ENCODE results near the gene RPL39L.

RPL39L gene

DNA sequence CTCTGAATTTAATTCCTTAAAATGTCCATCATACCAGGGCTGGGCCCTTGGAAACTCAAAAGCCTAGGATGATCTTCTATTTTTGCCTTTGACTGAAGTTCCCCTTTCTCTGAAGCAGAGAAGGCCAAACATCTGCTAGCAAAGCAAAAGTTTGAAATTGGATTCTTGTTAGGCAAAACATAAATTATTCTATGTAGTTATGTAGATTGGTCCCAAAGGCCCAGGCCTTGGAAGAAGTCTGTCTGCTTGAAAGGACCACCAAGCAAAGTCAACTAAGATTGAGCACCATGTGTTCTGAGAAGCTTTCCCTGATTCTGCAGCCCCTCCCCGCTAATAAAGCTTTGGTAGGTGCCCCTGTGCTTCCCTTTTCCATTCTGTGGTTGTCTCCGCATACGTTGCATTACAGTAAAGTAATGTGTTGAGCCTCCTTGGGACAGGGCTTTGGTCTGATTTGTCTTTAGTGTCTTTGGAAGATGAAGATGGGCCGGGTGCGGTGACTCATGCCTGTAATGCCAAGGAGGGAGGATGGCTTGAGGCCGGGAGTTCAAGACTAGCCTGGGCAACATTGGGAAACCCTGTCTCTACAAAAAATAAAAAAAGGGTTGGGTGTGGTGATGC, 56.4 kb downstream of the RPL39L start:
- Histone ChIP-seq H3K36me3 (ENCODE audit: control insufficient read depth, insufficient read depth, low read length) (peaks cover under 1% of the 10 kb centered on the region), H3K27ac (ENCODE audit: low read depth, low read length) (no peak overlapping the region), H3K4me3 (ENCODE audit: low read length) (no peak overlapping the region), H3K4me1 (ENCODE audit: control insufficient read depth, insufficient read depth, low read length) (no peaks in the 10 kb centered on the region), H3K27me3 (ENCODE audit: control insufficient read depth, insufficient read depth, low read length) (no peaks in the 10 kb centered on the region), H3K9ac (ENCODE audit: low read length) (no peak overlapping the region)

DNA sequence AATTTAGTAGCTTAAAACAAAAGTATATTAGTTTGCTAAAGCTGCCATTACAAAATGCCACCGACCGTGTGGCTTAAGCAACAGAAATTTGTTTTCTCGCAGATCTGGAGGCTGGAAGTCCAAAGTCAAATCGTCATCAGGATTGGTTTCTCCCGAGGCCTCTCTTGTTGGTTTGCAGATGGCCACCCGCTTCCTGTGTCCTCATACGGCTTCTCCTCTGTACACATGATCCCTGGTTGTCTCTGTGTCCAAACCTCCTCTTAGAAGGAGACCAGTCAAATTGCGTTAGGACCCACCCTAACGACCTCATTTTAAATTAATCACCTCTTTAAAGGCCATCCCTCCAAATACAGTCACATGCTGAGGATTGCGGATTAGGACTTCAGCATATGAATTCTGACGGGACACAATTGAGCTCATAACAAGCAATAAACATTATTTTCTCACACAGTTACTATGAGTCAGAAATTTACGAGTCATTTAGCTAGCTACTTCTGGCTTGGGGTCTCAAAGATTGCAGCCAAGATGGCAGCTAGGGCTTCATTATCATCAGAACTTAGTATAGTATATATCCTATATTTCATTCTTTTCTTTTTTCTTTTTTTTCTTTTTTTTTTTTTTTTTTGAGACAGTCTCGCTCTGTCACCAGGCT, 58.4 kb downstream of the RPL39L start:
- H3K27ac ChIP-seq (ENCODE audit: low read depth, low read length): no peak overlapping the region
- no peaks in the 10 kb centered on the region for H3K4me1 ChIP-seq (ENCODE audit: control insufficient read depth, insufficient read depth, low read length)
- H3K27me3 ChIP-seq (ENCODE audit: control insufficient read depth, insufficient read depth, low read length): no peaks in the 10 kb centered on the region
- H3K4me3 ChIP-seq (ENCODE audit: low read length): no peak overlapping the region
- no peak overlapping the region for H3K9ac ChIP-seq (ENCODE audit: low read length)
- H3K36me3 ChIP-seq (ENCODE audit: control insufficient read depth, insufficient read depth, low read length): peaks cover 5% of the 10 kb centered on the region

DNA sequence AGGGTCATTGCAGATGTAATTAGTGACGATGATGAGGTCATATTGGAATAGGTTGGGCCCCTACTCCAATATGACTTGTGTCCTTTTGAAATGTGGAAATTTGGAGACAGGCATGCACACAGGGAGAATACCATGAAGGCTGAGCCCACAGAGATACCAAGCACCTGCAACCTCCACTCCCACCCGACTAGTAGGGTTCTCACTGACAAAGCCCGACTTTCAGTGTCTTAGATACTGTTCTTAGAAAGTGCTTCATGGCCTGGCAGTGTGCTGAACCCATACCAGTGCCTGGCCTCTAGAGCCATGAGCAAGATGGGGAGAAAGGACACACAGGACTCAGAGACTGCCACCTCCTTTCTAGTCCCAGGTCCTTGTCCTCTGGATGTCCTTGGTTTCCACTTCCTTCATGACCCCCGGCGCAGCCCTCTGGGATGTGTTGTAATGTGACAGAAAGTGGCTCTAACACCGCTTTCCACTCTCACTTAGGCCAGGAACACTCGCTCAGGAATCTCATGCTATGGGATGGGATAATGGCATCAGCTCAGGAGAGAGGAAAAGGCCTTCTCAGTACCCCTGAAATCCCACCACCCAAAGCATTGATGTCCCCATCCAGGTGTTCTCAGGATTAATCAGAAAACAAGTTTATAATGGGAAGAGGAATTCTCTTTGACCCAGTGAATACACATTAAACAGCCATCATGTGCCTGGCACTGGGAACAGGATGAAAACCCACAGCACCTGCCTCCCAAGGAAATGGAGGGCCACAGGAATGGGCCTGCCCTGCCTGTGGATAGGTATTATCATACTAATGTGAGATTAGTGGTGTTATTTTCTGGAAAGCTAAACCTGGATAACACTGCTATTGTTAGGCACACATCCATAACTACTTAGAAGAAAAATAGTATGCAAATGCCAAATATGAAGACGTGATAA, 59.9 kb downstream of the RPL39L start:
- no peak overlapping the region for H3K4me3 ChIP-seq (ENCODE audit: low read length)

DNA sequence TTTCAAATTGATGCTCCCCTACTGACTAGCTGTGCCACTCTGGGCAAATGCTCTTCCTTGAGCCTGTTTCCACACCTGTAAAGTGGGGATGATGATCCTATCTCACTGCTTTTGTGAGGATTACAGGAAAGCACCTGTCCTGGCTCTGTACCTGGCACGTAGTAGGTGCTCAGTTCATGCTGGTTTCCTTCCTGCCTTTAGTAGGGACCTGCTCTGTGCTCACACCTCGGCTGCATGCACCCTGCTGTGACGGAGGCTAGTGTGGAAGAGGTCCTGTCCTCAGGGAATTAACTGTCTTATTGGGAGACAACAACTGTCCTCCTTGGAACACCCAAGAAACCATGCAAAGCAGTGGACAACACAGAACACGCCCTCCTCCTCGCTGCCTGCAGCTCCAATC, 61.8 kb downstream of the RPL39L start:
- no peaks in the 10 kb centered on the region for H3K4me1 ChIP-seq (ENCODE audit: control insufficient read depth, insufficient read depth, low read length)
- peaks cover 5% of the 10 kb centered on the region for H3K36me3 ChIP-seq (ENCODE audit: control insufficient read depth, insufficient read depth, low read length)
- H3K4me3 ChIP-seq (ENCODE audit: low read length): no peak overlapping the region
- H3K27ac ChIP-seq (ENCODE audit: low read depth, low read length): no peak overlapping the region
- H3K9ac ChIP-seq (ENCODE audit: low read length): no peak overlapping the region
- no peaks in the 10 kb centered on the region for H3K27me3 ChIP-seq (ENCODE audit: control insufficient read depth, insufficient read depth, low read length)

More for the DNA sequence above, 59.9 kb downstream of the RPL39L start:
- Histone ChIP-seq H3K27me3 (ENCODE audit: control insufficient read depth, insufficient read depth, low read length) (no peaks in the 10 kb centered on the region), H3K36me3 (ENCODE audit: control insufficient read depth, insufficient read depth, low read length) (peaks cover 5% of the 10 kb centered on the region), H3K27ac (ENCODE audit: low read depth, low read length) (no peak overlapping the region), H3K4me1 (ENCODE audit: control insufficient read depth, insufficient read depth, low read length) (no peaks in the 10 kb centered on the region), H3K9ac (ENCODE audit: low read length) (no peak overlapping the region)

DNA sequence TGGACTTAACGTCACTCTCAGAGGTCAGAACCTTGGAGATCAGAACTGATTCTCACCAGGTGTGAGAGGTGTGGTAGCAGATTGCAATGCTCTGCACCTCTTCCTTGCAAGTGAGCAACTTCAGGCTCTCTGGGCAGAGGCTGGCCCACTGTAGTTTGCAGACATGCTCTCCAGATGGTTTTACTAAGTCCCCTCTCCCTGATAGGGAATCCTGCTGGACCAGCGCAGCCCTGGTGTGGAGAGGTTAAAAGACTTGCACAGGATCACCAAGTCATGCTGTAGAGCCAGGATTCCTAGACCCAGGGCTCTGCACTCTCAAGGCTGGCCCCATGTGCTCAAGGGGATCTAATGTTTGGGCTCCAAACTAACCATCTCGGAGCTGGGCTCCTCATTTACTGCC, 62.2 kb downstream of the RPL39L start:
- Histone ChIP-seq H3K36me3 (ENCODE audit: control insufficient read depth, insufficient read depth, low read length) (peaks cover 5% of the 10 kb centered on the region), H3K27me3 (ENCODE audit: control insufficient read depth, insufficient read depth, low read length) (no peaks in the 10 kb centered on the region), H3K4me1 (ENCODE audit: control insufficient read depth, insufficient read depth, low read length) (no peaks in the 10 kb centered on the region), H3K9ac (ENCODE audit: low read length) (no peak overlapping the region), H3K4me3 (ENCODE audit: low read length) (no peak overlapping the region), H3K27ac (ENCODE audit: low read depth, low read length) (no peak overlapping the region)

DNA sequence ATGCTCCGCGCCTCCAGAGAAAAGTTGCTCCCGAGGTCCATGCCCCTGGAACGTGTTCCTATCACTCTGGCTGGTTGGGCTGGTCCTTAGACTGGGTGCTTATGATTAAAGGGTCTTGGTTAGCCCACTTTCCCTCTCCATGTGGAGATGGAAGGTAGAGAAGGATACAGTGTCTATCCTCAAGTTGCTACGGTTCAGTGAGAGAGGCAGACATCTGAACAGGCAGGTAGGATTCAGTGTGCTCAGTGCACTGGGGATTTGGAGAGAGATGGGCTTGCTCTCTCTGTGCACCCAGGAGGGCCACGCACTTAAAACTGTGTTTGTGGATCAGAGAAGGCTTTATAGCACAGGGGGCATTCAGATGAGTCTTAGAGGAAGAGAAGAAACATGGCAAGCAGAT, 63.0 kb downstream of the RPL39L start:
- H3K9ac ChIP-seq (ENCODE audit: low read length): no peak overlapping the region
- H3K36me3 ChIP-seq (ENCODE audit: control insufficient read depth, insufficient read depth, low read length): peaks cover 5% of the 10 kb centered on the region
- no peak overlapping the region for H3K27ac ChIP-seq (ENCODE audit: low read depth, low read length)
- no peaks in the 10 kb centered on the region for H3K27me3 ChIP-seq (ENCODE audit: control insufficient read depth, insufficient read depth, low read length)
- no peak overlapping the region for H3K4me3 ChIP-seq (ENCODE audit: low read length)
- H3K4me1 ChIP-seq (ENCODE audit: control insufficient read depth, insufficient read depth, low read length): no peaks in the 10 kb centered on the region

DNA sequence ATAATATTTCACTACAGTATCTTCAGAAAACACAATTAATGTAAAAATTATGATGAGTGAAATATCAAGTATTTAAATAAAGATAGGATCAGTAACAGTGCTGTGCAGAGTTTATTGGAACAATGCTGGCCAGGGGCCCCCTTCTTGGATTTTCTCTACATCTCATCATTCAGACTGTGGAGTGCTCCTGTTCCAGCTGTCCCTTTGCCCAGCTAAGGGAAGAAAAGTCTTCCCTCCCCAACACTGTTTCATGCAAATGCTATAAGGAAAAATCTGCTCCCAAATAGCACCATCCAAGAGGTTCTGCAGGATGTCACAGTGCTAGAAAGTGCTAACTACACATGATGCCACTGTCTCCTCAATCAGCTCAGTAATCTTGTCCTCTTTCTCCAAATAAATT, 64.5 kb downstream of the RPL39L start:
- no peak overlapping the region for H3K27ac ChIP-seq (ENCODE audit: low read depth, low read length)
- no peaks in the 10 kb centered on the region for H3K27me3 ChIP-seq (ENCODE audit: control insufficient read depth, insufficient read depth, low read length)
- no peak overlapping the region for H3K9ac ChIP-seq (ENCODE audit: low read length)
- peaks cover 5% of the 10 kb centered on the region for H3K36me3 ChIP-seq (ENCODE audit: control insufficient read depth, insufficient read depth, low read length)
- H3K4me1 ChIP-seq (ENCODE audit: control insufficient read depth, insufficient read depth, low read length): no peaks in the 10 kb centered on the region
- no peak overlapping the region for H3K4me3 ChIP-seq (ENCODE audit: low read length)

DNA sequence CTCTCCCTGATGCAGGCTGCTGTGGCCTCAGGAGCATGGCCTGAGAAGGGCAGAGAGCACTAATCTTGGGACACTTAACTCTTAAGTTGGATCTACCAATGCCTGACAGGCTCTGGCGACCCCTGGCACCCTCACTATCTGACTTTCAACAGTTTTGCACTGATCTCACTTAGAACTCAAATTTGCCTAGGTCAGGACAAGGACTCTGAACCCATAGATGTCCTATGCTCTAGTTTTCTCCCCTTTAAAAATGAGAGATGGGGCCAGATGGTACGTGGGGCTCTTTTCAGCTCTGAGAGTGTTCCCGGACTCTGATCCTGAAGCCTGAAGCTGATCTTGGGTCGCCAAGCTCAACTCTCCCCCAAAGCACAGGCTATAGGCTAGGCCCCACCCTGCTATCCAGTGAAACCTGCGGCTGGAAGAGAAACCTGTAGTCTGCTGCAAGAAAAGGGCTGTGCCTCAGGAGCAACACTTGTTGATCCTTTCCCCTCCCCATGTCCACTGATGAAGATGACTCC, 65.7 kb downstream of the RPL39L start:
- Histone ChIP-seq H3K4me3 (ENCODE audit: low read length) (no peak overlapping the region), H3K4me1 (ENCODE audit: control insufficient read depth, insufficient read depth, low read length) (no peaks in the 10 kb centered on the region), H3K9ac (ENCODE audit: low read length) (no peak overlapping the region), H3K27ac (ENCODE audit: low read depth, low read length) (no peak overlapping the region), H3K27me3 (ENCODE audit: control insufficient read depth, insufficient read depth, low read length) (no peaks in the 10 kb centered on the region), H3K36me3 (ENCODE audit: control insufficient read depth, insufficient read depth, low read length) (peaks cover 5% of the 10 kb centered on the region)

DNA sequence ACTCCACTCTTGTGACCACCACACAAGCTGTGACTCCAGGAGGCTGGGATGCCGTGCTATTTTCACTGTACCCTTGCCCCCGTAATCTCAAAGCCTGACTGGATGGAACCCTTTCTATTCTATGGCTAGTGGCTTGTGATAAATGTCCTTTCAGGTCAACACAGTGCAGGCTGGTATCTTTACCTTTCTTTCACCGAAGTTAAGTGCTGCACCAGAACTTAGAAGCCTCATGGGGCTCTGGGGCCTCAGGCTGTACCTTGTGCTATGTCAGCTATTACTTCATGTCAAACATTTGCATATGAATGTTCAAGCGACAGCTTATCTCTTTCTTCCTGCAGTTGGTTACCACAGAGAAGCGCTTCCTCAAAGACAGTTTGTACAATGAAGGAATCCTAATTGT, 66.8 kb downstream of the RPL39L start:
- H3K36me3 ChIP-seq (ENCODE audit: control insufficient read depth, insufficient read depth, low read length): peaks cover 2% of the 10 kb centered on the region
- H3K27ac ChIP-seq (ENCODE audit: low read depth, low read length): no peak overlapping the region
- H3K4me1 ChIP-seq (ENCODE audit: control insufficient read depth, insufficient read depth, low read length): no peaks in the 10 kb centered on the region
- H3K4me3 ChIP-seq (ENCODE audit: low read length): no peak overlapping the region
- no peaks in the 10 kb centered on the region for H3K27me3 ChIP-seq (ENCODE audit: control insufficient read depth, insufficient read depth, low read length)
- no peak overlapping the region for H3K9ac ChIP-seq (ENCODE audit: low read length)

DNA sequence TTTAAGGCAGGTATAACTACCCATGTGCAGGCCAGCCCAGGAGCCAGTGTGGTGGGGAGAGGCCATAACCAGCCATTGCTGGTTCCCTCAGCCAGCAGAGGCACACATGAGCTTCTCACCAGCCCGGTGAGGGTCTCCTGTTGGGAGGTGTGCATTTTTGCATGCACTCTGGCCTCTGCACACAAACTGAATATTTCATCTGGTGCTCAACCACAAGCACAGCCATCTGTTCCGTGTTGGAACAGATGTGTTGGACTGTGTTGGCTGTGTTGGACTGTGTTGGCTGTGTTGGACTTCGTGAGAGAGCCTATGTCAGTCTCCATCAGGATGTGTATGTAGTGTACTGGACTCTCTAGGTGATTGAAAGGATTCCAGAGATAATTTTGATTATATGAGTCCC, 67.2 kb downstream of the RPL39L start:
- Histone ChIP-seq H3K9ac (ENCODE audit: low read length) (no peak overlapping the region), H3K4me1 (ENCODE audit: control insufficient read depth, insufficient read depth, low read length) (no peaks in the 10 kb centered on the region), H3K36me3 (ENCODE audit: control insufficient read depth, insufficient read depth, low read length) (no peaks in the 10 kb centered on the region), H3K27me3 (ENCODE audit: control insufficient read depth, insufficient read depth, low read length) (no peaks in the 10 kb centered on the region), H3K4me3 (ENCODE audit: low read length) (no peak overlapping the region), H3K27ac (ENCODE audit: low read depth, low read length) (no peak overlapping the region)

Measured in rectal smooth muscle tissue (tissue), 1 donor.